Neural cell (in vitro differentiated cells): ENCODE results near the gene PGM3. TPM values are rescaled to one million over a fixed set of nuclear protein-coding genes. Genes with fewer than 3 reads are reported as not detected.

Experiments used
- H2AFZ ChIP-seq: fragments of 200-600, 300-800 bp; sonication (generic), shearing (Covaris generic); 2 replicates; pipeline ENCODE4 v1.6.0; 2014; ENCODE audit warnings: low read depth, mild to moderate bottlenecking, antibody characterized with exemption, low read length, moderate library complexity
- H3F3A ChIP-seq: fragments of 200-600 bp; shearing (Covaris generic); 2 replicates; pipeline ENCODE4 v1.6.1; 2016; ENCODE audit warnings: mild to moderate bottlenecking, moderate library complexity, mixed read lengths, antibody characterized with exemption, low read length; ENCODE audit not compliant: insufficient read depth, poor library complexity, severe bottlenecking
- H3K27ac ChIP-seq: fragments of 200-600, 300-800 bp; sonication (generic), shearing (Covaris generic); 2 replicates; pipeline ENCODE4 v1.5.1; 2014; ENCODE audit warnings: mild to moderate bottlenecking, low read length, moderate library complexity
- H3K27me3 ChIP-seq: fragments of 300-800, 200-600 bp; sonication (generic), shearing (Covaris generic); 2 replicates; pipeline ENCODE4 v1.6.0; 2014; ENCODE audit warnings: mild to moderate bottlenecking, low read depth, low read length, moderate library complexity; ENCODE audit not compliant: insufficient read depth
- H3K36me3 ChIP-seq: fragments of 300-800, 200-600 bp; sonication (generic), shearing (Covaris generic); 2 replicates; pipeline ENCODE4 v1.5.1; 2014; ENCODE audit warnings: mild to moderate bottlenecking, antibody characterized with exemption, low read length, moderate library complexity; ENCODE audit not compliant: insufficient read depth
- H3K4me2 ChIP-seq: fragments of 300-800, 200-600 bp; sonication (generic), shearing (Covaris generic); 2 replicates; pipeline ENCODE4 v1.6.0; 2014; ENCODE audit warnings: mild to moderate bottlenecking, low read length
- H3K4me3 ChIP-seq: fragments of 300-800, 200-600 bp; sonication (generic), shearing (Covaris generic); 2 replicates; pipeline ENCODE4 v1.5.1; 2014; ENCODE audit warnings: mild to moderate bottlenecking, low read length, moderate library complexity
- H3K79me2 ChIP-seq: fragments of 200-600 bp; shearing (Covaris generic); replicated peaks from 2 replicates; pipeline ENCODE4 v1.6.0; 2014; ENCODE audit warnings: mild to moderate bottlenecking, low read length, moderate library complexity; ENCODE audit not compliant: insufficient read depth
- H3K9ac ChIP-seq: fragments of 300-800, 200-600 bp; sonication (generic), shearing (Covaris generic); 2 replicates; pipeline ENCODE4 v1.6.1; 2016; ENCODE audit warnings: mild to moderate bottlenecking, low read length, mixed read lengths
- H3K9me2 ChIP-seq: fragments of 200-600 bp; shearing (Covaris generic); 2 replicates; pipeline ENCODE4 v1.6.1; 2016; ENCODE audit warnings: mild to moderate bottlenecking, low read length, mixed read lengths; ENCODE audit not compliant: insufficient read depth
- H3K9me3 ChIP-seq: fragments of 200-600, 300-800 bp; sonication (generic), shearing (Covaris generic); 2 replicates; pipeline ENCODE4 v1.6.1; 2016; ENCODE audit warnings: mild to moderate bottlenecking, mixed run types, low read length, moderate library complexity, mixed read lengths
- H4K20me1 ChIP-seq: fragments of 200-600 bp; shearing (Covaris generic); 2 replicates; pipeline ENCODE4 v1.6.1; 2016; ENCODE audit warnings: mild to moderate bottlenecking, mixed run types; ENCODE audit not compliant: insufficient read depth
- CTCF ChIP-seq: fragments of 450-650 bp; IDR thresholded peaks from 2 replicates; pipeline ENCODE4 v1.5.1; 2014; ENCODE audit warnings: antibody characterized with exemption, mild to moderate bottlenecking, moderate library complexity; ENCODE audit not compliant: poor library complexity, severe bottlenecking
- EP300 ChIP-seq: fragments of 450-650 bp; conservative IDR thresholded peaks from 2 replicates; pipeline ENCODE4 v1.6.1; 2014; ENCODE audit warnings: antibody characterized with exemption, mild to moderate bottlenecking, moderate library complexity; ENCODE audit not compliant: poor library complexity, severe bottlenecking
- EZH2 ChIP-seq: fragments of 200-600, 300-800 bp; shearing (Covaris generic), sonication (generic); IDR thresholded peaks from 2 replicates; pipeline ENCODE4 v1.6.1; 2014; ENCODE audit warnings: antibody characterized with exemption, low read length, borderline replicate concordance, mild to moderate bottlenecking; ENCODE audit not compliant: insufficient read depth, poor library complexity, severe bottlenecking
- MXI1 ChIP-seq: fragments of 450-650 bp; conservative IDR thresholded peaks from 2 replicates; pipeline ENCODE4 v1.6.1; 2014; ENCODE audit warnings: antibody characterized with exemption, mild to moderate bottlenecking; ENCODE audit not compliant: poor library complexity, severe bottlenecking
- POLR2AphosphoS5 ChIP-seq: IDR thresholded peaks from 2 replicates; pipeline ENCODE4 v1.6.1; 2012
- RAD21 ChIP-seq: fragments of 450-650 bp; conservative IDR thresholded peaks from 2 replicates; pipeline ENCODE4 v1.6.1; 2014; ENCODE audit warnings: antibody characterized with exemption, mild to moderate bottlenecking, moderate library complexity
- REST ChIP-seq: IDR thresholded peaks from 2 replicates; pipeline ENCODE4 v1.6.1; 2012; ENCODE audit warnings: borderline replicate concordance
- SMC3 ChIP-seq: fragments of 450-650 bp; conservative IDR thresholded peaks from 2 replicates; pipeline ENCODE4 v1.6.1; 2014; ENCODE audit warnings: antibody characterized with exemption, mild to moderate bottlenecking, moderate library complexity; ENCODE audit not compliant: poor library complexity
- TAF1 ChIP-seq: IDR thresholded peaks from 2 replicates; pipeline ENCODE4 v1.6.1; 2012; ENCODE audit warnings: low read depth
- polyA plus RNA-seq: library from polyadenylated mRNA; depleted of rRNA; stranded (reverse); fragments of >200 nt; gene quantifications from 2 replicates; pipeline ENCODE4 v1.2.3, GENCODE V29; 2014

PGM3 gene
- polyA plus RNA-seq, 1 donor from 2014 or later: 198 TPM

- no peaks in the 10 kb centered on the region for H3K9me3 ChIP-seq
- H3F3A ChIP-seq: no peaks in the 10 kb centered on the region
- H3K36me3 ChIP-seq: peaks cover 13% of the 10 kb centered on the region
- H3K79me2 ChIP-seq: no peaks in the 10 kb centered on the region
- H3K4me3 ChIP-seq: no peak overlapping the region
- H2AFZ ChIP-seq: no peak overlapping the region
- H3K9me2 ChIP-seq: no peaks in the 10 kb centered on the region
- TF ChIP-seq POLR2AphosphoS5: no peak
- TF ChIP-seq REST: no peak
- no peak for TF ChIP-seq RAD21
- no peak for TF ChIP-seq EZH2
- TF ChIP-seq MXI1: no peak
- TF ChIP-seq EP300: no peak
- no peak for TF ChIP-seq CTCF
- no peak for TF ChIP-seq SMC3
- TF ChIP-seq TAF1: no peak
- no peak overlapping the region for H3K9ac ChIP-seq
- H4K20me1 ChIP-seq: no peaks in the 10 kb centered on the region
- H3K4me2 ChIP-seq: no peak overlapping the region
- no peaks in the 10 kb centered on the region for H3K27me3 ChIP-seq
- no peak overlapping the region for H3K27ac ChIP-seq
Measured at GRCh38 chr6:83151114-83151513, 42.0 kb downstream of the PGM3 start.

GRCh38 chr6:83138758-83139157 is 54.3 kb downstream of the PGM3 start:
- Histone ChIP-seq H3K4me2 (no peak overlapping the region), H3K79me2 (no peaks in the 10 kb centered on the region), H3K4me3 (no peak overlapping the region)

More at GRCh38 chr6:83138758-83139157, 54.3 kb downstream of the PGM3 start:
- no peak overlapping the region for H2AFZ ChIP-seq
- H4K20me1 ChIP-seq: no peaks in the 10 kb centered on the region
- TF ChIP-seq MXI1 (no peak), CTCF (no peak), EP300 (no peak), SMC3 (no peak), REST (no peak), RAD21 (no peak), TAF1 (no peak), EZH2 (no peak), POLR2AphosphoS5 (no peak)
- H3K27me3 ChIP-seq: no peaks in the 10 kb centered on the region
- H3K9me3 ChIP-seq: no peaks in the 10 kb centered on the region
- H3F3A ChIP-seq: no peaks in the 10 kb centered on the region
- no peaks in the 10 kb centered on the region for H3K9me2 ChIP-seq
- H3K36me3 ChIP-seq: peaks cover 17% of the 10 kb centered on the region
- no peak overlapping the region for H3K27ac ChIP-seq
- no peak overlapping the region for H3K9ac ChIP-seq
